A549 (cell line): Measurements from ENCODE around the gene MOK. TPM values are rescaled to one million over a fixed set of nuclear protein-coding genes. Genes with fewer than 3 reads are reported as not detected.

Experiments
- ATAC-seq, 2 experiments: fragments of 200-7000 bp in 1 of 2; fragments of >200 bp in 1 of 2; cut with Nextera tagmentation in 1 of 2; cut with Tn5 transposase in 1 of 2; 3 replicates each; pipeline versions ENCODE4 v1.8.0 to v1.9.1; 2018 to 2020; ENCODE audit warnings: mild to moderate bottlenecking in 1 of 2, moderate library complexity in 1 of 2
- CTCF ChIA-PET: fragments of 300-600 bp; sonication (Branson Sonifier 250); formaldehyde crosslinking; extraction: SDS; loops from one replicate; lab custom pipeline; 2021; ENCODE audit warnings: antibody characterized with exemption, inconsistent platforms; lab: Yijun Ruan, JAX
- POLR2A ChIA-PET: fragments of 350-600 bp; formaldehyde crosslinking; extraction: SDS; loops from one replicate; lab custom pipeline; 2021; ENCODE audit warnings: antibody characterized with exemption, inconsistent platforms; lab: Yijun Ruan, JAX
- DNase-seq, 2 experiments: peaks; one replicate each; pipeline versions ENCODE4 v3.0.0 to v3.0.0-alpha.2; 2011 to 2016; ENCODE audit warnings: low read depth in 1 of 2, low spot score in 1 of 2
- FAIRE-seq: peaks from 2 replicates; lab custom pipeline; 2011; peaks lifted over from hg19 to GRCh38; lab: Jason Lieb, UNC
- H3K27ac ChIP-seq, 2 experiments: fragments of >200 bp; sonication (Bioruptor Twin); formaldehyde crosslinking; 3 replicates each; pipeline ENCODE4 v1.5.1; 2016 to 2017
- H3K4me1 ChIP-seq: fragments of >200 bp; sonication (Bioruptor Twin); formaldehyde crosslinking; 3 replicates; pipeline ENCODE4 v1.6.1; 2016
- H3K4me2 ChIP-seq: fragments of >200 bp; sonication (Bioruptor Twin); formaldehyde crosslinking; 3 replicates; pipeline ENCODE4 v1.6.1; 2016
- H3K4me3 ChIP-seq: fragments of >200 bp; sonication (Bioruptor Twin); formaldehyde crosslinking; 3 replicates; pipeline ENCODE4 v1.5.1; 2016
- H3K9me3 ChIP-seq: fragments of >200 bp; sonication (Bioruptor Twin); formaldehyde crosslinking; 3 replicates; pipeline ENCODE4 v1.6.1; 2016
- ATOH8 ChIP-seq: fragments of 250-450 bp; sonication (Bioruptor Pico); IDR thresholded peaks from 2 replicates; pipeline ENCODE4 v1.5.0; 2020; ENCODE audit warnings: low read depth, mild to moderate bottlenecking, moderate library complexity
- BHLHE40 ChIP-seq: IDR thresholded peaks from 2 replicates; pipeline ENCODE4 v1.6.1; 2012; ENCODE audit warnings: low read depth, low read length, inconsistent platforms
- CHD4 ChIP-seq: fragments of 200-600 bp; sonication (generic); IDR thresholded peaks from 2 replicates; pipeline ENCODE4 v1.6.1; 2016; ENCODE audit warnings: antibody characterized with exemption, mild to moderate bottlenecking, borderline replicate concordance
- ESRRA ChIP-seq: fragments of 150-350 bp; IDR thresholded peaks from 2 replicates; pipeline ENCODE4 v1.6.1; 2014; ENCODE audit warnings: mild to moderate bottlenecking, low read length, borderline replicate concordance
- FOSB ChIP-seq: fragments of 250-450 bp; sonication (Bioruptor Pico); IDR thresholded peaks from 2 replicates; pipeline ENCODE4 v1.5.0; 2020; ENCODE audit warnings: mild to moderate bottlenecking, moderate library complexity
- HMGXB4 ChIP-seq: fragments of 250-450 bp; sonication (Bioruptor Pico); IDR thresholded peaks from 2 replicates; pipeline ENCODE4 v1.5.0; 2021; ENCODE audit warnings: mild to moderate bottlenecking, moderate library complexity, borderline replicate concordance
- JUNB ChIP-seq: fragments of >200 bp; sonication (Bioruptor Twin); formaldehyde crosslinking; IDR thresholded peaks from 2 replicates; pipeline ENCODE4 v1.6.1; 2016
- MAFK ChIP-seq: fragments of 450-650 bp; IDR thresholded peaks from 2 replicates; pipeline ENCODE4 v1.6.1; 2014; ENCODE audit not compliant: partially characterized antibody
- MYC ChIP-seq: IDR thresholded peaks from 2 replicates; pipeline ENCODE4 v1.6.1; 2012; ENCODE audit warnings: mild to moderate bottlenecking, inconsistent platforms, low read length, improper control_type of control experiment, borderline replicate concordance
- NR3C1 ChIP-seq: fragments of >200 bp; sonication (Bioruptor Twin); formaldehyde crosslinking; IDR thresholded peaks from 3 replicates; pipeline ENCODE4 v1.6.1; 2017
- PBX3 ChIP-seq: IDR thresholded peaks from 2 replicates; pipeline ENCODE4 v1.6.1; 2012
- RARB ChIP-seq: fragments of 250-450 bp; sonication (Bioruptor Pico); IDR thresholded peaks from 2 replicates; pipeline ENCODE4 v1.8.0; 2021; ENCODE audit warnings: mild to moderate bottlenecking, moderate library complexity
- REST ChIP-seq: fragments of 200-600 bp; sonication (generic); IDR thresholded peaks from 2 replicates; pipeline ENCODE4 v1.6.1; 2016; ENCODE audit warnings: antibody characterized with exemption, mild to moderate bottlenecking, moderate library complexity
- RFX5 ChIP-seq: fragments of 450-650 bp; IDR thresholded peaks from 2 replicates; pipeline ENCODE4 v1.7.1; 2014; ENCODE audit warnings: antibody characterized with exemption, mild to moderate bottlenecking, moderate library complexity
- RNF2 ChIP-seq: fragments of 200-600 bp; sonication (generic); IDR thresholded peaks from 2 replicates; pipeline ENCODE4 v1.6.1; 2016; ENCODE audit warnings: low read depth, mild to moderate bottlenecking, antibody characterized with exemption, moderate library complexity, borderline replicate concordance
- WGBS: methylation state at CpG from one replicate; pipeline ENCODE4 v1.1.6; 2017; ENCODE audit errors: missing lambda C conversion rate; 5-methylcytosine and 5-hydroxymethylcytosine counted together
- polyA plus RNA-seq, 4 experiments: library from polyadenylated mRNA; depleted of rRNA in 3 of 4; stranded (reverse); fragments of >200 nt; fragmentation: RNase III in 1 of 4; extraction: RNeasy Plus Mini Kit Qiagen cat#74134 plus additional on column Dnase treatment in 1 of 4; gene quantifications; 2 replicates in 3 of 4; 3 replicates in 1 of 4; pipeline ENCODE4 v1.2.3, GENCODE V29; 2011 to 2017

MOK gene
- polyA plus RNA-seq, 2 of the 4 experiments (the other 2 are of a cell fraction) = 12.6 to 18.5 TPM

GRCh38 chr14:102277874-102278630 lies 26.9 kb downstream of the MOK start (continued):
- TF ChIP-seq REST (no peak), ESRRA (no peak), RFX5 (no peak), RNF2 (no peak), CHD4 (no peak), FOSB (CRISPR knock-in tag) (no peak), BHLHE40 (no peak), MAFK (no peak), MYC (no peak), ATOH8 (CRISPR knock-in tag) (no peak)

GRCh38 chr14:102275866-102276265 lies 29.1 kb downstream of the MOK start:
- no peak for DNase-seq
- Histone ChIP-seq H3K9me3 (peaks cover 14% of the 10 kb centered on the region; the same call in 1 of the 3 replicates), H3K4me3 (no peak overlapping the region), H3K4me2 (no peak overlapping the region), H3K27ac (peak overlapping the region in 1 of 2 experiments; percentile 20; a peak in 1 of 6 replicates), H3K4me1 (peaks cover 41% of the 10 kb centered on the region)
- ChIA-PET POLR2A (no interaction called here), CTCF (interaction anchor here (0.9 kb wide), 1 partner anchor 29 kb away, joined by 3 read pairs; no protein-coding TSS in a partner anchor)
- TF ChIP-seq NR3C1 = no peak
- ATAC-seq = no peak
- WGBS = 92% methylated on average over 7 of the region's 7 CpGs
- FAIRE-seq = no peak

- ChIA-PET POLR2A (no interaction called here), CTCF (interaction anchor here (0.9 to 3.5 kb wide), 4 partner anchors 9 to 42 kb away, joined by 3 to 16 read pairs (median 4); no protein-coding TSS in a partner anchor)
- no peak overlapping the region for H3K4me2 ChIP-seq
- 89% methylated on average over 5 of the region's 5 CpGs for WGBS
- DNase-seq (no peak), FAIRE-seq (no peak), ATAC-seq (no peak)
- peak overlapping the region in 1 of 2 experiments; percentile 57; a peak in 2 of 6 replicates for H3K27ac ChIP-seq
- peaks cover 14% of the 10 kb centered on the region; the same call in 1 of the 3 replicates for H3K9me3 ChIP-seq
- TF ChIP-seq RARB (CRISPR knock-in tag) (no peak), PBX3 (no peak), HMGXB4 (no peak), JUNB (no peak)
- H3K4me1 ChIP-seq = peaks cover 8% of the 10 kb centered on the region; the same call in 2 of the 3 replicates
- H3K4me3 ChIP-seq = no peak overlapping the region
These were observed 32.6 kb downstream of the MOK start for GRCh38 chr14:102272392-102272791.
